Ishikawa (cell line): ENCODE results near the gene PLAAT5.

Experiments used
- CEBPB ChIP-seq: IDR thresholded peaks from 2 replicates; pipeline ENCODE4 v1.6.1; 2012
- CREB1 ChIP-seq: IDR thresholded peaks from 2 replicates; pipeline ENCODE4 v1.6.1; 2012; ENCODE audit warnings: low read depth
- EGR1 ChIP-seq: IDR thresholded peaks from 2 replicates; pipeline ENCODE4 v1.6.1; 2012
- EP300 ChIP-seq: IDR thresholded peaks from 2 replicates; pipeline ENCODE4 v1.6.1; 2012; ENCODE audit warnings: borderline replicate concordance
- MAX ChIP-seq: IDR thresholded peaks from 2 replicates; pipeline ENCODE4 v1.6.1; 2012
- NFIC ChIP-seq: IDR thresholded peaks from 2 replicates; pipeline ENCODE4 v1.6.1; 2012
- RAD21 ChIP-seq: IDR thresholded peaks from 2 replicates; pipeline ENCODE4 v1.6.1; 2012; ENCODE audit warnings: low read depth
- TAF1 ChIP-seq: IDR thresholded peaks from 2 replicates; pipeline ENCODE4 v1.6.1; 2012; ENCODE audit warnings: low read depth, mild to moderate bottlenecking
- TCF12 ChIP-seq: IDR thresholded peaks from 2 replicates; pipeline ENCODE4 v1.6.1; 2012; ENCODE audit warnings: low read depth
- TEAD4 ChIP-seq: IDR thresholded peaks from 2 replicates; pipeline ENCODE4 v1.6.1; 2012
- USF1 ChIP-seq: IDR thresholded peaks from 2 replicates; pipeline ENCODE4 v1.6.1; 2012
- ZBTB7A ChIP-seq: IDR thresholded peaks from 2 replicates; pipeline ENCODE4 v1.6.1; 2012; ENCODE audit warnings: low read depth

- TF ChIP-seq EP300: no peak
- no peak for TF ChIP-seq CEBPB
- TF ChIP-seq NFIC: no peak
- no peak for TF ChIP-seq USF1
- TF ChIP-seq TAF1: no peak
- no peak for TF ChIP-seq MAX
- TF ChIP-seq ZBTB7A: no peak
- TF ChIP-seq RAD21: no peak
- no peak for TF ChIP-seq TCF12
- no peak for TF ChIP-seq TEAD4
- no peak for TF ChIP-seq EGR1
- no peak for TF ChIP-seq CREB1
These were observed 5.2 kb downstream of the PLAAT5 start for GRCh38 chr11:63485777-63486176.
